HG03558 (cell line): Measurements from ENCODE around the gene CDON.

Source experiments
- ATAC-seq: cut with Tn5 transposase; IDR thresholded peaks from one replicate; pipeline ENCODE4 v1.9.1; 2021; ENCODE audit warnings: moderate number of reproducible peaks; ENCODE audit not compliant: unreplicated experiment; ENCODE audit errors: extremely low read depth

Gene CDON

DNA sequence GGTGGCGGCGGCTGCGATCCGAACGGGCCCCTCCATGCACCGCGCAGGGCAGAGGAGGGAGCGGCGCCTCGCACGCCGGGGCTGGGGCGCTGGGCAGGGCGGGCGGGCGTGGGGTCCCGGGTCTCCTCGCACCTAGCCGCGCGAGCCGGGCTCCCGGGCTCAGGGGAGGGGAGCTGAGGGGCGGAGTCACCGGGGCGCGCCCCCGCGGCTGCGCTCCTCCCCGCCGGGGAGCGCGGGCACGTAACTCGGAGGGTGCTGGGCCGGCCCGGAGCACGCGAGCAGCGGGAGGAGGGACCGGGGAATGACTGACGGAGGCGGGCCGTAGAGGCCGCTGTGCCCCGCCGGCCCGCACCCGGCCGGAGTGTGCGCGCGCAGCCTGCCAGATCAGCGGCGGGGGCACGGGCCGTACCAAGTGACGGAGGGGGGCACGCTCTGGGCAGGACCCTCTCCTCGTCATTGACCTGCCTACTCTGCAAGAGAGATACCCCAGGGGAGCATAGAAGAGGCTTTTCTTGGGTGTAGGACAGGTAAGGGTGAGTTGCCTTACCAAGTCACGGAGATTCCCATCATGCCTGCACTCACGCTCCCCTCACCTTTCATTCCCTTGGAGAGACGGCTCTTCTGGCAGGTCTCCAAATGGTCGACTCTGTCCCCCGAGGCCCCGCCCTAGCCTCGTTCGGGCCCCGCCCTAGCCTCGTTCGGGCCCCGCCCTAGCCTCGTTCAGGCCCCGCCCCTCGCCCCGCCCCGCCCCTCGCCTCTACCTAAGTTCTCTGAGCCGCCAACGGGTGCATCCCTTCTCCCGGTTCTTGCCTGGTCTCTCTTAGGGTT, at the start of gene CDON:
Gene CDON (minus strand): TSS at position 188 of the 828 bp plus-strand sequence. CDS start 39,390 bp downstream, outside the sequence.
- ATAC-seq = peak; percentile 95

DNA sequence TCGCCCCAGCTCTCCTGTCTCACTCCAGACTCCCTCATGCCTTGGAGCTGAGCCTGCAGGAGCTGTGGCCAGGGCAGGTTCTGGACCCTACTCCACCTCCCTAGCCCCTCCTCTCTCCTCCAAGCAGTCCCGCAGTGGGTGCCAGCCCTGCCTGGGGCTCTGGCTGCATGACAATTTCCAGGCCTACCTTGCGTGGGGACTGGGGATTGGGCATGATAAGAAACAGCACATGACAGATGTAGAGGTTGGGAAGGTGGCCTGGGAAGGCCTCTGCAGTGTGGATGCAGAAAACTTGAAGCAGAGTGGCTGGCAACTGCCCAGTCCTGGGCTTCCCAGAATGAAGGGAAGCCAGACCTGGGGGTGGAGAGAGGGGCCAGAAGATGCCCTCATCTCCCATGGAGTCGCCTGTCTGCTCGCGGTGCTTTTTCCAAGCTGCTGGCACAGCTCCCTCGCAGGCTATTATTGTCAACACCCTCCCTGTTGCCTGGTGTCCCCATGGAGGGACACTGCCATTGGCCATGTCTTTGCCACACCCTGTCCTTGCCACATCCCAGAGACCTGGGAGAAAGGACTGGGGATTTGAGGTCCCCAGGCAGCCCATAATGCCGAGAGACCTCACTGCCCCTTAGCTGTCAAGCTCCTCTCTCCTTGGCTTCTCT, 48.9 kb upstream of the CDON start:
- no peak for ATAC-seq

DNA sequence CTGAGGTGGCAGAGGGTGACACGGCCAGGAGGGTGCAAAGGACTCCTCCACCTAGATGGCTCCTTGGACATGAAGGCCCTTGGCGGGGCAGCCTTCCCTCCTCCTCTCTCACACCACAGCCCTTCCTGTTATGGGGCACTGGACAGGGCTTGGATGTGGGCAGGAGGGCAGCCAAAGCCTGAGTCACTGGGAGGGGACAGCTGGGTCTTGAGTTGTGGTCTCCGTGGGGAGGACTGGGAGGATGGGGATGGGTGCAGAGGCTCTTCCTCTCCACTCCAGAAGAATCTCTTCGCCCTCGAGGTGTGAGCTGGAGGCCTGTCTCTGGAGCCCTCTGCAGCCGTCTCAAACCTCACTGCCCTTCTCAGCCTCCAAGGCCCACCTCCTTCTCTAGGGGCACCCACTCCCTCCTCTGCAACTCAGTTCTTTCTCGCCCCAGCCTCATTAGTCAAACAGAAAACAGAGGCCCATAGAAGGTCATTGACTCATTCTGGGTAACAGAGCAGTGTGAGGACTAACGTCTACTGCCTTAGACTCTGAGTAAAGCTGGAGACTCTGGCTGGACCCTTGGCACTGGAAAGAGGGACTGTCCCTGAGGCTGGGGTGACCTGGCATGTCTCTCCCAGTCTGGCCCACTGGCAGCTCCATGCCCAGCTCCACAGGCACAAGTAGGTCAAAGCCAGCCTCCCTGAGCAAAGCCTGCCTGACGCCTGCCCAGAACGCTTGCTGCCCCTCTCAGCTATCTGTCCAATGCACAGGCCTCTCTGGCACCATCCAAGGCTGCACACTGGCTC, 47.5 kb upstream of the CDON start:
- no peak for ATAC-seq

DNA sequence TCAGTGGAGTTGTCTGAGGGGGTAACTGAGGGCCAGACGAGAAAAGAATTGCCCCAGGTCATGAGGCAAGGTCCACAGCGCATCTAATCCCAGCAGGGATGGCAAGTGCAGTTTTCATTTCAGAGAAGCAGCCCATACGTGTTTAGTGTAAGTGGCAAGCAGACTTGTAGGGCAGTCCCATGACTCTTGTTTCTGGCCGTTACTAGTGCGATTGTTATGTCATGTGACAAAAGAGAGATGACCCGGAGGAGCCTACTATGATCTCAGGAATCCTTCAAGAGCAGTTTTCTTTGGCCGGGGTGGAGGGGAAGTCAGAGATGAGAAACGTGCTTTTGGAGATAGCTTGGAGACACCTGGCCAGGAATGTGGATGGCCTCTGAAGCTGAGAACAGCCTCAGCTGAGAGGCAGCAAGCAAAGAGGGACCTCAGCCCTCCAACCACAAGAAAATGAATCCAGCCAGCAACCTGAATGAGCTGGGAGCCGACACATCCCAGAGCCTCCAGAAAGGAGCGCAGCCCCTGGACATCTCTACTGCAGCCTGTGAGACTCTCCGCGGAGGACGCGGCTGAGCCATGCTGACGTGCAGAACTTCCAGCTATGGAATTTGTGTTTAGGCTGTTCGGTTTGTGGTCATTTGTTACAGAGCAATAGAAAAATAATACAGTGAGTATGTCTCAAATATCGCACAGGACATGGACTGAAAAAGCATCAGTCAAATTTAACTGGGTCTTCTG, 44.1 kb upstream of the CDON start:
- no peak for ATAC-seq

- ATAC-seq = no peak
Measured at GRCh38 chr11:126105748-126106080, 43.0 kb upstream of the CDON start.

- no peak for ATAC-seq
Measured at GRCh38 chr11:126105022-126105747, 42.5 kb upstream of the CDON start.

DNA sequence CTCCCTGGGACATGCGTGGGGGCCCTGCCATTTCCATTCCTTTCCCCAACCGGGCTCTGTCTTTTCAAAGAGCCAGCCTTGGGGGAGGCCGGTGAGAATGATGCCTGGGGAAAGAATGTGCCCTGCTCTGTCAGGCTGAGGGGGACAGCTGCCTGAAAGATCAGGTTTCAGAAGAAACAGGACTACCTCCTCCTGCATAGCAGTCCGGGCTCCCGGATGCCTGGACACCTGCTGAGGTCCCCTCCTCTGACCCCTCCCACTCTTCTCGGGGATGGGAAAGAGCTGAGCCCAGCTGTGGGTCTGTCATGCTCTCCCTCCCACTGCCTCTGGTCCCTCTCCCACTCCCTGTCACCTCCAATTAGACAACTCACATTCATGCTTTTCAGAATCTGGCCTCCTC, 41.8 kb upstream of the CDON start:
- ATAC-seq = no peak

DNA sequence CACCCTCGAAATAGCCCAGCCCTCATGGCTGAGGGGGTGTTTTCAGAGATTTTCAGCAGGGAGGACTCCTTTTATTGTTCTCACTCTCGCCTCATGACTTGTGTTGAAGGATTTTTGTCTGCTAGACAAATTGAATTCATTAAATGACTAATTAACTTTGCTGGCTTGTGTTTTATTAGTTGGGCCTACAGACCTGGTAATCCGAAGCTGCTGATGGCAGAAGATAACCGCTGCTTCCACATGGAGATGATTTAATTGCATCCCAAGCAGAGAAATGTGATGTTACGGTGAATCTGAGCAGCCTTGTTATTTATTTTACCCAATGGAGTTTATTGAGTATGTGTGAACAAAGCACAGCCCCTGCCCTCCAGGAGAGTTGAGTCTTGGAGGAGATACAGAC, 40.5 kb upstream of the CDON start:
- no peak for ATAC-seq

- ATAC-seq = no peak
Measured at GRCh38 chr11:126102436-126102981, 39.8 kb upstream of the CDON start.

DNA sequence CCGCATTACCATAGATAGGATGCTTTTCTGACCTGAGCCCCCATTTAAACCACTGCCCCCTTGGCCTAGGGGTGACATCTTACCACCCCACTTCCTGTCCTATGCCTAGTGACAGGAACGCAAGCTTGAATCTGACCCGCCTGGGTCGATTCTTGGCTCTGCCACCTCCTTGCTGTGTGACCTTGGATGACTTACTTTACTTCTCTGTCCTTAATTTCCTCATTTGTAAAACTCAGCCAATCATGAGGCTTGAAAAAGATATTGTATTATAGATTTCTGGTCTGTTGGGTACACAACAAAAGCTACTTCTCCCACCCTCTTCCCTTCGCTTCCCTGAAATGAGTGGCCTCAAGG, 39.2 kb upstream of the CDON start:
- ATAC-seq = no peak

DNA sequence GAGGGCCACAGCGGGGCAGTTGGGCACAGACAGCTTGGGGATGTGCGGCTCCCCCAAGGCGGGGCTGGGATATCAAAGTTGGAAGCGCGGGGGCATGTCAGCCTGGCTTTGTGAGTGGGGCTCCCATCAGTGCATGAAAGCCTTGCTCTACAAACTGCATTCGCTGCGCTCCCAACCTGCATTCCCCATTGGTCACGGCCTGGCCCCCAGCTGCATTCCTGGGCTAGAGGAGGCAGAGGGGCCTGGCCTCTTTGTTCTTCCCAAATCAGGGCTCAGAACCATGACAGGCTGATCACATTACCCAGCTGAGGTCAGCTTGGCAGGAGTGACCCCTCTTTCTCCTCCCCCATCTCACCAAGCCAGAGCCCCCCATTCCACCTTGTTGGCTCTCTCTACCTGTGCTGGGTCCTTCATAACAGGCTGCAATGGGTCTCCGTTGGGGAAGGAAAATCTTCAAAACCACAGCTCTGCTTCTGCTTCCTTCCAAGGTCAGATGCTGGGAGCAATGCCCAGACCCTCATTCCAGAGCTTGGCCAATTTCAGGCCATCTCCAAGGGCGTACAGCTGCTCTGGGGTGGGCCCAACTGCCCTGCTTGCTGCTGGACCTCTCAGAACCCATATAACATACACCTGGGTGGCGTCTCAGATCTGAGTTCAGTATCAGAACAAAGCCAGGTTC, 38.7 kb upstream of the CDON start:
- no peak for ATAC-seq

DNA sequence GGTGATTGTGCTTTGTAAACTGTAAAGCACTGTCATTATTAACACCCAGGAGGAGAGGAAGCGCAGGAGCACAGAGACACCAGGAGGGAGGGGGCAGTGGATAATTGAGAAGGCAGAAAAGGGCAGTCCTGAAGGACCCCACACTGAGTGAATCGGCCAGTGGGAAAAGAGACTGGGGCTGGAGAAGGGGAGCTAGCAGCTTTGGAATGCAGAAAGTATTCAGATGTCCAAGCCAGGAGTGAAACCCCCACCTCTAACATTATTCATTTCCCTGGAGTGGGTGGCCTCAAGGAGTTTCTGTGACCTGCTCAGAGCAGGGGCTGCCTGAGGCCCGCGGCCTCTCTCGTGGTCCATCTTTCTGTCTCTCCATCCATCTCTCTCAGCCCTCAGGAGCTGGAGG, 38.0 kb upstream of the CDON start:
- no peak for ATAC-seq

DNA sequence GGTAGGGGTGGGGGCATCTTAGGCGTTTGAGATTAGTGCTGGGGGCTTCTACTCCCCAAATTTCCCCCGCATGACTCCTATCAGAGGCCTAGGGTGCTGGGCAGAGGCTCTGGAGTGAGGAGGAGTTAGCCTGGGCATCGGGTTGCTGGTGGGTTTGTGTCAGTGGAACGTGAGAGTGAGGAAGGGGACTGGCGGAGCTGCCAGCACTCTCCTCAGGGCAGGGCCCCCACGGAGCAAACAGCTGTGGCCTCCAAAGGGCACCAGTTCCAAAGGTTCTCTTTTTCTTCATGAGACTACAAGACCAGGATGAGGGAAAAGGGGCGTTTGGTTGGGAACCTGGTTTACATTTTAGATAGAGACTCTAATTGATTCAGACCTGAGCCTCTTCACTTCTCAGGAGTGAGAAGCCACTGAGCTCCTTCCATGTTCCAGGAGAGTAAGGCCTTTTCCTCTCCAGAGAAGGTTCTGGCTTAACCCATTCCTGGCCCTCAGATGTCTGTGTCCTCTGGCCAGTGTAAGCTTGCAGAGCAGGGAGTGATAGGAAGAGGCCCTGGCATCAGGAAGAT, 35.6 kb upstream of the CDON start:
- no peak for ATAC-seq

DNA sequence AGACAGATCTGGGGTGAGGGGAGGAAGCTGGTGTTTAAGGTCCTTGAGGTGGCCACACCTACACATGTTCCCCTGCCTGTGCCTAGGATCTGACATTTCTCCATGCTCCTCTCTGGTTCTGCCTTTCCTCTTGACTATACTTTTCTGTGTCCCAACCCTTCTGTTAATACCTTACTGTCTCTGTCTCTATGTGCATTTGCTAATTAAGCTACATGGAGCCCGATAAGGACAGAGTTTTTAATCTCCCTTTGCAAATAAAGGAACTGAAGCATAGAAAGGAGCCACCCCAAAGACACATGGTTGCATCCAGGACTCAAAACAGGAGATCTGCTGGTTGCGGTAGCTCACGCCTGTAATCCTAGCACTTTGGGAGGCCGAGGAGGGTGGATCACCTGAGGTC, 33.1 kb upstream of the CDON start:
- no peak for ATAC-seq

DNA sequence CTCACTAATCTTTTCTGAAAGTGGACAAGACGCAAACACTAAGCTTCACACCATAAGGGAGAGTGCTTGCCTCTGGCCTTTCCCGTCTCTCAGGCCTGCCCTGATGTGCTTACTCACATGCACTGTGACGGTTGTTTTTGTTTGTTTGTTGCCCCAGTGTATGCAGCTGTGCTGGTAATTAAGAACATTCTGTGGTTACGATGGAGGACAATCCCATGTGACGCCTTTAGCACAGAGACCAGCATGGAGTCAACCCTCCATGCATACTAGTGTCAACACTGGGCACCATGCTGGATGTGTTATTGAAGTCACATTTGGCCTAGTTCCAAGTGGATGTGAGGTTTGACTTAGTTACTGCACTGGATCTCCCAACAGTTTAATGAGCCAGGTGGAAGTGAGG, 27.8 kb upstream of the CDON start:
- ATAC-seq = no peak

GRCh38 chr11:126088999-126089398, 26.3 kb upstream of the CDON start:
- no peak for ATAC-seq

DNA sequence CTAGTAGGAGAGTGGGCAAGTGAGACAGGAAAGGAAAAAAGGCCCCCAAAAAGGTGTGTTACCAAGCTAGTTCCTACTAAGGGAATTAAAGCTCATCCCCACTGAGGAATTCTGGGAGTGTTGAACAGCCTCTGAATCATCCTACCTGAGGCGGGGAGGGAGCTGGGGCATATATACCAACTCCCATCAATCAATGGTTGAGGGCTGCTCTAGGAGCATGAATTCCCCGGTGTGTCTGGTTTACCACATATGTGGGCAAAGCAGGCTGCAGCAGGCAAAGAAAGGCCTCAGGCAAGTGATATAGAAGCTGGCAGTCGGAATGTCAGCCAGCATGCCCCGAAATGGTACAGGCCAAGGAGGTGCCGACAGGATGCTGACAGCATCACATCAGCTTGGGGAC, 23.6 kb upstream of the CDON start:
- ATAC-seq = no peak

DNA sequence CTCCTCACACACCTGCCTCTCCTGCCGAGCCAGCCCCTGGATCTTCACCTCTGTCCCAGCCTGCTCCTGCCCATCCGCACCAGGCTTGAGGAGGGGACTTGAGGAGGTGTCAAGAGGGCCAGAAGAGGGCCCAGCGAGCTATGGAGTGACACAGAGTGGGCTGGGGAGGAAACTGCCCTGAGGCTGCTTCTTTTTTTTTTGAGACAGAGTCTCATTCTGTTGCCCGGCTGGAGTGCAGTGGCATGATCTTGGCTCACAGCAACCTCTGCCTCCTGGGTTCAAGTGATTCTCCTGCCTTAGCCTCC, 21.9 kb upstream of the CDON start:
- ATAC-seq = no peak
